Measurements from ENCODE around the gene UBASH3A. TPM values are rescaled to one million over a fixed set of nuclear protein-coding genes. Genes with fewer than 3 reads are reported as not detected.

Gene UBASH3A
- total RNA-seq, 4 donors from 2014 or later: 3.9 to 14.0 (median 5.3) TPM

DNA sequence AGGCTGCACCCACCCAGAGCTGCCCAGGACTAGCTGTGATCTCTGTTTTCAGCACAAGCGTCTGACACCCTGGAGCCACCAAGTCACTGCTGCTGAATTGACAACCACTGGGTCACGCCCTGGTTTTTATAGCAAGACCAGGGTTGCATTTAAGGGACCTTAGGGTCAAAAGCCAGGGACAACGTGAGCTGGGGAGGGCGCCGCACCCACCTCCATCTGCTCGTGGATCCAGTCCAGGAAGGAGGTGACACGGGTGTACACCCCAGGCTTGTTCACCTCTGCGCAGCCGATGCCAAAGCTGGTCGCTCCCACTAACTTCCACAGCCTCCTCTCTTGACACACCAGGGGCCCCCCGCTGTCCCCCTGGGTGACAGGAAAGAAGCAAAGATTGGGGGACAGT is 28.2 kb upstream of the UBASH3A start:
- TF ChIP-seq, protein P1, sequence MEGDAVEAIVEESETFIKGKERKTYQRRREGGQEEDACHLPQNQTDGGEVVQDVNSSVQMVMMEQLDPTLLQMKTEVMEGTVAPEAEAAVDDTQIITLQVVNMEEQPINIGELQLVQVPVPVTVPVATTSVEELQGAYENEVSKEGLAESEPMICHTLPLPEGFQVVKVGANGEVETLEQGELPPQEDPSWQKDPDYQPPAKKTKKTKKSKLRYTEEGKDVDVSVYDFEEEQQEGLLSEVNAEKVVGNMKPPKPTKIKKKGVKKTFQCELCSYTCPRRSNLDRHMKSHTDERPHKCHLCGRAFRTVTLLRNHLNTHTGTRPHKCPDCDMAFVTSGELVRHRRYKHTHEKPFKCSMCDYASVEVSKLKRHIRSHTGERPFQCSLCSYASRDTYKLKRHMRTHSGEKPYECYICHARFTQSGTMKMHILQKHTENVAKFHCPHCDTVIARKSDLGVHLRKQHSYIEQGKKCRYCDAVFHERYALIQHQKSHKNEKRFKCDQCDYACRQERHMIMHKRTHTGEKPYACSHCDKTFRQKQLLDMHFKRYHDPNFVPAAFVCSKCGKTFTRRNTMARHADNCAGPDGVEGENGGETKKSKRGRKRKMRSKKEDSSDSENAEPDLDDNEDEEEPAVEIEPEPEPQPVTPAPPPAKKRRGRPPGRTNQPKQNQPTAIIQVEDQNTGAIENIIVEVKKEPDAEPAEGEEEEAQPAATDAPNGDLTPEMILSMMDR (IDR thresholded peaks at IDR 0.05): no peak
- peak; percentile 11 to 65 for TF ChIP-seq POLR2A (IDR thresholded peaks at IDR 0.05)
- Histone ChIP-seq H3K27ac (peak overlapping the region in 2 of 4 donors; percentile 67 to 78), H3K4me3 (peak overlapping the region in 2 of 4 donors; percentile 8 to 22), H3K36me3 (no peaks in the 10 kb centered on the region), H3K4me1 (peaks cover 0 to 8% (median 0%) of the 10 kb centered on the region in 4 donors), H3K9me3 (no peaks in the 10 kb centered on the region), H3K27me3 (no peaks in the 10 kb centered on the region)
- peak in 2 of 3 donors; percentile 81 to 82 for DNase-seq

GRCh38 chr21:42375966-42376337 is 27.8 kb upstream of the UBASH3A start:
- TF ChIP-seq, protein P1 (IDR thresholded peaks at IDR 0.05): no peak
- TF ChIP-seq POLR2A (IDR thresholded peaks at IDR 0.05): no peak

DNA sequence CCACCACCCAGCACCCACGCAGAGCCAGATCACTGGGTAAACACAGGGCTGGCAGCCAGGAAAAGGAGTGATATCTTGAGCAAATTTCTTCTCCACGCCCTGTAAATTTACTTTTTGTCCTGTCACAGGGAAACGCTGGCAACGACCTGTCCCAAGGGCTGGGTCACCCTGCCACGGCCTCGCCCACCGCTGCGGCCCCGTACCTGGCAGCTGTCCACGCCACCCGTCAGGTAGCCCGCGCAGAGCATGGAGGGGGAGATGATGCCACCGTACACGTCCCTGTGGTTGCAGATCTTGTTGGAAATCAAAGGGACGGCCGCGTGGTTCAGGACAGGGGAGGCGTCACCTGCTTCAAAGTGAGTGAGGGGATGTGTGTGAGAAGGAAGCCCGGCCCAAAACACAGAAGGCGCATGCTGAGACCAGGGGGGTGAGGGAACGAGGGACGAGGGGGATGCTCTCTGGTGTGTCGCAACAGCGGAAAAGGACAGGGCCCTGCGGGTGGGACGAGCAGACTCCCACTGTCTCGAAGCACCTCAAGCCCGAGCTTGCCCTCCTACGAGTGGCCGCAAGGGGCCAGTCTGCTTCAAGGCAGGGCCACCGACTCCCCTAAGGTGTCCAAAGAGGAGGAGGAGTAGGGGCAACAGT is 27.2 kb upstream of the UBASH3A start:
- Histone ChIP-seq H3K9me3 (peaks cover 0 to 2% (median 0%) of the 10 kb centered on the region in 4 donors), H3K36me3 (no peaks in the 10 kb centered on the region), H3K27ac (peak overlapping the region in 2 of 4 donors; percentile 67 to 78), H3K4me3 (peak overlapping the region in 1 of 4 donors; percentile 26), H3K4me1 (peaks cover 0 to 8% (median 0%) of the 10 kb centered on the region in 4 donors), H3K27me3 (no peaks in the 10 kb centered on the region)
- DNase-seq: peak in 2 of 3 donors; percentile 54 to 74
- TF ChIP-seq, protein P1 (IDR thresholded peaks at IDR 0.05): peak in 1 of 6 experiments; percentile 21
- no peak for TF ChIP-seq POLR2A (IDR thresholded peaks at IDR 0.05)

More at GRCh38 chr21:42375966-42376337, 27.8 kb upstream of the UBASH3A start:
- H3K27ac ChIP-seq: peak overlapping the region in 2 of 4 donors; percentile 67 to 78
- no peaks in the 10 kb centered on the region for H3K9me3 ChIP-seq
- no peaks in the 10 kb centered on the region for H3K36me3 ChIP-seq
- peaks cover 0 to 8% (median 0%) of the 10 kb centered on the region in 4 donors for H3K4me1 ChIP-seq
- no peak overlapping the region for H3K4me3 ChIP-seq
- no peaks in the 10 kb centered on the region for H3K27me3 ChIP-seq
- no peak for DNase-seq

DNA sequence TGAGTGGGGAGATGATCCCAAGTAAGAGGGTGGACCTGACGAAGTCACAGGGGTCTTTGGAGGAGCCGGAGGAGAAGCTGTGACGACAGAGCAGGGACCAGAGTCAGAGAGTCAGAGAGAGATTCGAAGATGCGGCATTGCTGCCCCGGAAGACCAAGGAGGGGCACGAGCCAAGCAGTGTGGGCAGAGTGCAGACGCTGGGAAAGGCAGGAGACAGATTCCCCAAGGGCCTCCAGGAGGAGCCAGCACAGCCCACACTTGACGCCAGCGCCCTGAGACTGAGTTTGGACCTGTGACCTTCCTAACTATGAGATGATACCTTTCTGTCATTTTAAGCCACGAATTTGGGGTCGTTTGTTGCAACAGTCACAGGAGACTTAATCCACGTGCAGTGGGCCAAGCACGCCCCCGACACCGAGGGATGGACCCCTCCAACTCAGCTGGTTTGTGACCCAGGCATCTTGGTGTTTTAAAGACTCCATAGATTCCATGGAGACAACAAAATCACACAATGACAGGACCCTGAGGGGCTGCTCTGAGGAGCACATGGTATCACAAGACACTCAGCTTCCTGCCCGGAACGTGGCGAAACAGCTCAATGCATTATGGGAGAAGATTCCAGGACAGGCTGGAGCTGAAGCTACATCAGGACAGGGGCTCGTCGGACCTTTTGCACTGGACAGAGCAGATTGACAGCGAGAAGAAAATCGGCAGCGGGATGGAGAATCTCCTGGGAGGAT is 26.3 kb upstream of the UBASH3A start:
- Histone ChIP-seq H3K36me3 (no peaks in the 10 kb centered on the region), H3K27me3 (no peaks in the 10 kb centered on the region), H3K4me3 (no peak overlapping the region), H3K27ac (no peak overlapping the region), H3K9me3 (peaks cover 0 to 4% (median 0%) of the 10 kb centered on the region in 4 donors), H3K4me1 (peaks cover 0 to 8% (median 0%) of the 10 kb centered on the region in 4 donors)
- TF ChIP-seq POLR2A (IDR thresholded peaks at IDR 0.05): no peak
- TF ChIP-seq, protein P1 (IDR thresholded peaks at IDR 0.05): no peak
- peak in 2 of 3 donors; percentile 37 to 46 for DNase-seq

DNA sequence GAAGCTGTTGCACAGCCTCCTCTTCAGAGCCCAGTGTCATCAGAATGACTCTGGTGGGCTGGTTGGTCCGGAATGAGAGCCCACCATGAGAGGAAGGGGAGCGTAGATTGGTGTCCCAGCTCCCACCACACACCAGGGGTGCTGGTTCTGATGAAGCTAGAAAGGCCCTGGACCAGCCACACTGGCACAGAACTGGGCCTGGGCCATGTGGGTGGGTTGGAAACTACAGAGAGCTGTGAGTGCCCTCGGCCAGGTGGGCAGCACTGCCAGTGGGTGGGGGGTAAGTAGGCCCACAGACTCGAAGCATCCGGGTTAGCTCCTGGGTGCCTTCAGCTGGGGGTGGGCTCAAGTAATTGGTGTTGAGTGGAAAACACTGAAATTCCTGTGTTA is 25.8 kb upstream of the UBASH3A start:
- no peaks in the 10 kb centered on the region for H3K36me3 ChIP-seq
- H3K27ac ChIP-seq: no peak overlapping the region
- H3K27me3 ChIP-seq: no peaks in the 10 kb centered on the region
- peaks cover 0 to 8% (median 0%) of the 10 kb centered on the region in 4 donors for H3K4me1 ChIP-seq
- peak in 1 of 3 donors; percentile 34 for DNase-seq
- peaks cover 0 to 4% (median 0%) of the 10 kb centered on the region in 4 donors for H3K9me3 ChIP-seq
- no peak for TF ChIP-seq POLR2A (IDR thresholded peaks at IDR 0.05)
- TF ChIP-seq, protein P1 (IDR thresholded peaks at IDR 0.05): no peak
- H3K4me3 ChIP-seq: no peak overlapping the region

Data from Peyer's patch (tissue), 4 donors.